NCI-H2227 (cell line): ENCODE results near the gene CHCHD6.

ENCODE experiments used
- DNase-seq: peaks from one replicate; lab custom pipeline; 2025; ENCODE audit not compliant: unreplicated experiment; lab: John Stamatoyannopoulos, UW

Gene CHCHD6

DNA sequence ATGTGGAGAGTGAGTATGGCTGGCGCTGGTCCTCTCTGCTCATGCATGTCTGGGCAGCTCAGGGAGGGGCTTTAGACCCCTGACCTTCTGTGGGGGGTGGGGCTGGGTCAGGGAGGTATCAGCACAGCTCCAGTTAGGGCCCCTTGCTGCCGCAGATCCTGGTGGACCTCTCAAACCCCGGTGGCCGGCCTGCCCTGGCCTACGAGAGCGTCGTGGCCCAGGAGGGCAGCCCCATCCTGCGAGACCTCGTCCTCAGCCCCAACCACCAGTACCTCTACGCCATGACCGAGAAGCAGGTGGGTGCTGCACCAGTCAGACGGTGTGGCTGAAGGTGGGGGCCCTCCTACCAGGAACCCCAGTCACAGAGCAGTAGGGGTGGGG, 299.1 kb downstream of the CHCHD6 start:
- DNase-seq, result no peak

DNA sequence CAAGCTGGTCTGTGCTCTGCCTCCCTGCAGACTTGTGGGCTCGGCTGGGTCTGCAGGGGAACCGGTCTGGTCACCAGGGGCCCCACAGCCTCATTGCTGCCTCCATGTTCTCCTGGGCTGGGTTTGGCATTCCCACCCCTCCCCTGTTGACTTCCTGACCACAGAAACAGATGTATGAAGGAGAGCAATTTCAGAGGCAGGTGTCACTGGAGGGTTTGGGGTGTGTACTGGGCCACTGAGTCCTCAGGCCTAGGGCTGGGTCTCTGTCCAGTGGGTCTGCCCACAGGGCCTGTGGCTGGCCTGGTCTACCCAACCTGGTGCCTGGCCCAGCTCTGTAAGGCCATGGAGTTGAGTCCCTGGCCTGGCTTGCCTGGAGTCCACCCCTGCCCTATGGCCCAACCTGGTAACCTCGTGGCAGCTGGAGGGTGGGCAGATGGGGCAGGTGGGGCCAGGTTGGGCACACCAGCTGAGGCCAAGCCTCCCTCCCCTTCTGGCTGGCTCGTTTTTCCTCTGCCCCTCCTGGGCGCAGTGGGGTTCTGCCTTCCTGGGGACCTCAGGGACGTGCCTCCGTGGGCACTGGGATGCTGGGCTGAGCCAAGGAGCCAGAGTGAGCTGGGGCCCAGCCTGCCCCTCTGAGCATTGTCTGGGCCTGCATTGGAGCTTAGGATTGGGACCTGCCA, 299.7 kb downstream of the CHCHD6 start:
- no peak for DNase-seq

DNA sequence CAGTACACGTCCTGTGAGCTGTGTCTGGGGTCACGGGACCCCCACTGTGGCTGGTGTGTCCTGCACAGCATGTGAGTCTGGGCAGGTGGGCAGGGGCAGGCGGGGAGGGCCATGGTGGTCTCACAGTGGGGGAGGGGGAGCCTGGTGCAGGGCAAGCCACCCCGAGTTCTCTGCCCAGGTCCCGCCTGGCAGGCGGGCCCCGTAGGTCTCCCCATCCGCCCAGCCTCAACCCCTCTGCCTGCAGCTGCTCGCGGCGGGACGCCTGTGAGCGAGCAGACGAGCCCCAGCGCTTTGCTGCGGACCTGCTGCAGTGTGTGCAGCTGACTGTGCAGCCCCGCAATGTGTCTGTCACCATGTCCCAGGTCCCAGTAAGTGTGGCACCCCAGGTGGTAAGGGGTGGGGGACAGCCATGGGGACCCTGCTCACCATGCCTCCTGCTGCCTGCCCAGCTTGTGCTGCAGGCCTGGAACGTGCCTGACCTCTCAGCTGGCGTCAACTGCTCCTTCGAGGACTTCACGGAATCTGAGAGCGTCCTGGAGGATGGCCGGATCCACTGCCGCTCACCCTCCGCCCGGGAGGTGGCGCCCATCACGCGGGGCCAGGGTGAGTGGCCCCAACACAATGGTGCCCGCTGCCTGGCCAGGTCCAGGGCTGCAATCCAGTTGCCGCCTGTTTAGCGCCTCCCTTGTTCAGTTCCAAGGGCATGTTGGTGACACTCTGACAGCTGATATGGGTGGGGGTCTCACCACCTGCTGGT, 300.8 kb downstream of the CHCHD6 start:
- no peak for DNase-seq

DNA sequence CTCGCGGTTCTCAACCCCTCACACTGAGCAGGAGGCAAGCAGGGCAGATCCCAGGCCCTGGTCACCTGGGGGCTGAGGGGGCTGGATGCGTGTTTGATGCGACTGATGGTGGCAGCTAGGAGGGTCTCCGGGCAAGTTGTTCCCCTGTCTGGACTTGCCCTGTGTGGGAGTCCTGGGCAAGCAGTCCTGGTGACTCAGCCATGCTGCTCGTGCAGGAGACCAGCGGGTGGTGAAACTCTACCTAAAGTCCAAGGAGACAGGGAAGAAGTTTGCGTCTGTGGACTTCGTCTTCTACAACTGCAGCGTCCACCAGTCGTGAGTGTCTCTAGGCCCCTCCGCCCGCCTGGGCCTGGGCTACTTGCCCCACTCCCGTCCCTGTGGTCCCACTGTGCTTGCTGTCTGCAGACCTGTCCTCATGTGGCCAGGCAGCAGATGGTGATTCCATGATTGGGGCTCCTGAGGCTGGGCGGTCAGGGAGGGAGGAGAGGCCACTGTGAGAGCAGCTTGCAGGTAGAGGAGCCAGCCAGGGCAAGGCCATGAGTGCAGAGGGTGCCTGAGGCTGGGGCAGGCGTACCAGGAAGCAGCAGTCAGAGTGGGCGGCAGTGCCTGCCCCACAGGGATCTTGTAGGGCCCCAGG, 301.9 kb downstream of the CHCHD6 start:
- DNase-seq, result no peak

DNA sequence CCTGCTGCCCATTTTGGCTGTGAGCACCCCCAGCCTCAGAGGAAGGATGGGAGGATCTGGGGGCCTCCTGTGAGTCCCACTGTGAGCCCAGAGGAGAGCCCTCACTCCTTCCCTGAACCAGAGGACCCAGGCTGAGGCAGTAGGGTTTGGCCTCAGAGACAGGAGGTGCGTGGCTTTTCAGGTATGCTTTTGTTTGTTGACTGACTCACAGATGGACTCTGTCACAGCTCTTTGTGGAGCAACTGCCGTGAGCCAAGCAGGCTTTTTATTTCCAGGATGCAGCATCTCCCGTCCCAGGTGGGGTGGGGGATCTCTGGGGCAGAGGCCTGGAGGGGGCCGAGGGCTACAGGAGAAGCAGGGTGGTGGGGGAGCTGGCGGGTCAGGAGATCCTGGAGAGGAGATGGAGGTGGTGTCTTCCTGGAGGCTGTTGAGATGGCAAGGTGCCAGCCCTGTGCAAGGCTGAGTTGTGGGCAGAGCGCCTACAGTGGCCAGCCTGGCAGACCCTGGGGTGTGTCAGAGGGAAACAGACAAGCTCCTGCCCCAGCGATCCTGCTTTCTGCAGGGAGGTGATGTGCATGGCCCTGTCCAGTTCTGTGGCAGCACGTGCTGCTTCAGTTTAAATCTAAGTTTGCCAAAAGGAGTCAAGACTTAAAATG, 302.9 kb downstream of the CHCHD6 start:
- DNase-seq, result no peak

DNA sequence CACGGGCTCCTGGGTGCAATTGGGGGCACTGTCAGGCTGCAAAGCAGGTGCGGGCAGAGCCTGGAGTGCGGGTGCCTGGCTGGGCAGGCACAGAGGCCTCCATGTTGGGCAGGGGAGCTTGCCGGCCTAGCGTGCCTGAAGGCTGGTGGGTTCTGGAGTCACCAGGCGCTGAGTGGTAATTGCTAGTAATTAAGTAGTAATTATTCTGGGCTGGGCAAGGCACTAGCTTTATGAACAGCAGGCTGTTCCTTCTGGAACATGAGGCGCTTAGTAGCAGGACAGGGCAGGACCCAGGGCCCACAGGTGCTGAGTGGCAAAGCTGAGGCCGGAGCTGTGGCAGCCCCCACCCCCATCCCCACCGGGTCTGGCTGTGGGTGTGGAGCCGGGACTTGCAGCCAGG, 304.2 kb downstream of the CHCHD6 start:
- peak; percentile 12 for DNase-seq

DNA sequence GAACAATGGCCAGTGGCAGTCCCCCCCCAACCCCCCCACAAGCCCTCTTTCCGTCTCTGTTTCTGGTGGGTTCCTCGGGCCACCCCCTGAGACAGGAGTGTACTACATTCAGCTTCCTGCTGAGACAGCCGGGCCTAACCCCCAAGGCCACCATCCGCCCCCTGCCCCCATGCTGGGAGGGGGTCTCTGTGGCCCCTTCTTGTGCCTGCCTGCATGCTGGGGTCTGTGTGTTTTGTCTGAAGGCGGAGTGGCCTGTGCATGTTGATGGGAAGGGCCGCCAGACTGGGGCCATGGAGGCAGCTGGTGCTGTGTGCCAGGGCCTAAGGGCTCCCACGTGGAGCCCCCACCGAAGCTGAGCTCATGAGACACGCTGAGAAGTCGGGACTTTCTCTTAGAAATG, 305.5 kb downstream of the CHCHD6 start:
- no peak for DNase-seq
